NCI-H774 (cell line): ENCODE data around the gene C2orf49.

Experiments used
- DNase-seq: peaks from one replicate; lab custom pipeline; 2025; lab: John Stamatoyannopoulos, UW

C2orf49 gene

GRCh38 chr2:105383432-105384166, 46.3 kb downstream of the C2orf49 start:
- no peak for DNase-seq

- DNase-seq = no peak
Measured at GRCh38 chr2:105384216-105384615, 46.9 kb downstream of the C2orf49 start.

GRCh38 chr2:105384861-105385260, 47.5 kb downstream of the C2orf49 start:
- no peak for DNase-seq

GRCh38 chr2:105385731-105386540, 48.6 kb downstream of the C2orf49 start:
- no peak for DNase-seq

GRCh38 chr2:105387225-105387624, 49.9 kb downstream of the C2orf49 start:
- DNase-seq = no peak

- no peak for DNase-seq
Measured at GRCh38 chr2:105388971-105389381, 51.6 kb downstream of the C2orf49 start.

- no peak for DNase-seq
Measured at GRCh38 chr2:105390454-105390853, 53.1 kb downstream of the C2orf49 start.

- DNase-seq = no peak
Measured at GRCh38 chr2:105391058-105391627, 53.8 kb downstream of the C2orf49 start.

GRCh38 chr2:105391763-105392662, 54.7 kb downstream of the C2orf49 start:
- no peak for DNase-seq

GRCh38 chr2:105393373-105394055, 56.2 kb downstream of the C2orf49 start:
- DNase-seq = no peak

GRCh38 chr2:105394951-105395611, 57.7 kb downstream of the C2orf49 start:
- no peak for DNase-seq

- DNase-seq = no peak
Measured at GRCh38 chr2:105395691-105396090, 58.4 kb downstream of the C2orf49 start.

GRCh38 chr2:105396254-105397024, 59.1 kb downstream of the C2orf49 start:
- DNase-seq = no peak

GRCh38 chr2:105397025-105397722, 59.8 kb downstream of the C2orf49 start:
- DNase-seq = no peak

GRCh38 chr2:105397953-105398335, 60.6 kb downstream of the C2orf49 start:
- DNase-seq = no peak

GRCh38 chr2:105398336-105399206, 61.2 kb downstream of the C2orf49 start, which contains the start of gene FHL2:
Gene FHL2 (minus strand): TSS chr2:105399051. CDS start chr2:105386516, 12,535 bp downstream.
- peak; percentile 68 for DNase-seq
